ACC112 (cell line): Measurements from ENCODE around the gene NKX2-1.

Experiments used
- H2AFZ ChIP-seq: fragments of 200-600 bp; sonication (generic); one replicate; pipeline ENCODE4 v1.6.0; 2017; ENCODE audit warnings: antibody characterized with exemption, low read length; ENCODE audit not compliant: unreplicated experiment
- H3K27ac ChIP-seq: fragments of 200-600 bp; sonication (generic); 2 replicates; pipeline ENCODE4 v1.5.1; 2014; ENCODE audit warnings: low read depth, mild to moderate bottlenecking, antibody characterized with exemption, low read length, moderate library complexity
- H3K27me3 ChIP-seq: fragments of 200-600 bp; sonication (generic); 2 replicates; pipeline ENCODE4 v1.6.1; 2014; ENCODE audit warnings: mild to moderate bottlenecking, antibody characterized with exemption, low read length, moderate library complexity, mixed read lengths; ENCODE audit not compliant: insufficient read depth
- H3K36me3 ChIP-seq: fragments of 200-600 bp; sonication (generic); 2 replicates; pipeline ENCODE4 v1.6.1; 2016; ENCODE audit warnings: mild to moderate bottlenecking, antibody characterized with exemption, low read length, moderate library complexity, mixed read lengths; ENCODE audit not compliant: insufficient read depth
- H3K4me1 ChIP-seq: fragments of 200-600 bp; sonication (generic); one replicate; pipeline ENCODE4 v1.6.1; 2016; ENCODE audit warnings: low read length, mixed read lengths; ENCODE audit not compliant: insufficient read depth, unreplicated experiment, control insufficient read depth
- H3K4me3 ChIP-seq: fragments of 200-600 bp; sonication (generic); 2 replicates; pipeline ENCODE4 v1.5.1; 2014; ENCODE audit warnings: mild to moderate bottlenecking, low read depth, low read length
- H3K79me2 ChIP-seq: fragments of 200-600 bp; sonication (generic); one replicate; pipeline ENCODE4 v1.6.0; 2016; ENCODE audit warnings: low read length; ENCODE audit not compliant: control insufficient read depth, unreplicated experiment, insufficient read depth

Gene NKX2-1

DNA sequence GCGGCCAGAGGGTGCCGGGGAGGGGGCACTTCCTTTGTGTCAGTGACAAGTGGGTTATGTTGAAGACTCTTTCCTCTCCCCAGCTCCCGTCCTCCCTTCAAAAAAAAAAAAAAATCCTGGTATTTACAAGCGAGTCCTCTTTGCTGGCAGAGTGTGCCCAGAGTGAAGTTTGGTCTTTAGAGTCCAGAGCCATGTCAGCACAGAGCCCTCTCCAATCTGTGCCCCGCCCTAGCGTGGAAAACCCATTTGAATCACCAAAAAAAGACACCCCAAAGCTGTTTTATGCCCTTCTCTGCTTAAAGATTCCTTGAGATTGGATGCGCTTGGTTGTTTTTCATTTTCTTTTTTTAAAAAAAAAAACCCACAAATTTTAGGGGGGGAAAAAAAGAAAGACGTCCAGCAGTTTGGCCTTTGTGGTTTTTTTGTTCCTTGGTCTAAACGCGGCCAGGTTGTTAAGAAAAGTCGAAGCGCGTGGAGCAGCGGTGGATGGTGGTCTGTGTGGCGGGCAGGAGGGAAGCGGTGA, 3.3 kb downstream of the NKX2-1 start:
- Histone ChIP-seq H3K36me3 (no peaks in the 10 kb centered on the region), H2AFZ (no peak overlapping the region), H3K4me3 (no peak overlapping the region), H3K27me3 (peaks cover 100% of the 10 kb centered on the region), H3K79me2 (no peaks in the 10 kb centered on the region), H3K4me1 (peaks cover 4% of the 10 kb centered on the region), H3K27ac (no peak overlapping the region)

DNA sequence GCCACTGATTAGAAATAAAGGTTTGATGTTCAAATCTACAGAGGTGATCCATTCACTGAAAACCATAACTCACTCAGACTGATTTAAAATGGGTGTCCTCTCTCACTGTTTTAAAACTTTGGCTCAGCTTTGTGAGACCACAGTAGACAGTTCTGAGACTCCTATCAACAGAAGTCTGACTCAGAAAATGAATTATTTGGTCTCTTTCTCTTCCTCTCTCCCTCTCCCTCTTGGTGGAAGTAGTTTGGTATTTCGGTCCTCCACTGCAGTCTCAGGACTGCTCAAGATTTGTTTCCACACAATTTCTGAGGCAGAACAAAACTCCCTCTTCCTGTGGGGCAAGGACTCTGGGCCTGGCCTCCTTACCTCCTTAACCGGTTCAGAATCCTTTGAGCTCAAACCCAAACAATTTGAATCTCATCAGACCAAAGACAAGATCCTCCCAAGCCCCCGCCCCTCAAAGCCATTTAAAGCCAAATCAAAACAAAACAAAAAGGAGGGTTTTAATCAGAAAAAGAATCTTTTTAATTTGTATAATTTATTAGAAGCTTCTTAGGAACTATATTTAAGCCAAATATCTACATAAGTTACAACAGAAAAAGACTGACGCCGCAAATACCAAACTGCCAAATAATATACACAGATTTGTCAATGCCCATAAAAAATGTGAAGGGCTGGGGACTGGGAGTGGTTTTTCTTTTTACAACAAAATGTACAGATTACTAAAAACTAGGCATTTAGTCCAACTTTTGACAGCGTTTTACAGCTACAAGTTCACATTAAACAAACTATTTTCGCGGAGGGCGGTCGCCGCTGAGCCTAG, 3.9 kb downstream of the NKX2-1 start:
- H3K36me3 ChIP-seq: no peaks in the 10 kb centered on the region
- peaks cover 4% of the 10 kb centered on the region for H3K4me1 ChIP-seq
- peaks cover 99% of the 10 kb centered on the region for H3K27me3 ChIP-seq
- no peak overlapping the region for H3K4me3 ChIP-seq
- H2AFZ ChIP-seq: no peak overlapping the region
- no peak overlapping the region for H3K27ac ChIP-seq
- H3K79me2 ChIP-seq: no peaks in the 10 kb centered on the region

- Histone ChIP-seq H3K4me1 (peaks cover 4% of the 10 kb centered on the region), H3K79me2 (no peaks in the 10 kb centered on the region), H3K27me3 (peaks cover 99% of the 10 kb centered on the region), H2AFZ (no peak overlapping the region), H3K36me3 (no peaks in the 10 kb centered on the region), H3K4me3 (no peak overlapping the region), H3K27ac (no peak overlapping the region)
Measured at GRCh38 chr14:36515105-36515593, 4.9 kb downstream of the NKX2-1 start.

DNA sequence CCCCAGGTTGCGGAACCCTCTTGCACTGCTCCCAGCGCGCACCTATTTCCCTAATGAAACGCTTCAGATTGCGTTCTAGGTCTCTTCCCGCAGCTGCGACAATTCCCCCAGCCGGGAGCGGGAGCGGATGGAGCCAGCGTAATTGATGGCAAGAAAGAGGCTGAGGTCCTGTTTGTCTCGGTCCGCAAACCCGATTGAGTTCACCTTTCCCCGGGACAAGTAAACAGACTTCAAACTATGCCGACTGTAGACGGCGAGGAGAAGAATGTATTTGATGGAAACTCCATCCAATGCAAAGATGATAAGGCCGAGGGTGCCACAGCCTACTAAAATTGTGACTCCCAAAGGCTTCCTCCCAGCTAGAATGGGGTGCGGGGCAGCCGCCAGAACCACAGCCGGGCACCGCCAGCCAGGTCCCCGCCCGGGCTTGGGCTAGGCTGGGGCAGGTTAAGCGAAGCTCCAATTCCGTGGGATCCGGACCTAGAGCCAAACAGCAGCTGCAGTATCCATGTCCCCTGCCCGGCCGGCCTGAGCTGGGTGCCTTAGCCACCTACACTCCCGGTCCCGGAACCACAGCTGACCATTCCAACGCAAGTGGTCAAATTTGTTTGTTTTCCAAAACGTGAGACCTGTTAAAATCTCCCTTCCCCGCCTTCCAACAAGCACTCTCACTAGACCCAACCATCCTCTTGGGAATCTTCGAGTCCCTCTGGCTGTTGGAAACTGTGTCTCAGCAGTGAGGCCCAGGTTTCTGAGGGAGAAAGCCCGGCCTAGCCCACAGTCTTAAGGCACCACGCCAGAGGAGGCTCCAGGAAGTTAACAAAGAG, 5.5 kb downstream of the NKX2-1 start:
- no peaks in the 10 kb centered on the region for H3K4me1 ChIP-seq
- H3K36me3 ChIP-seq: no peaks in the 10 kb centered on the region
- no peak overlapping the region for H3K27ac ChIP-seq
- no peaks in the 10 kb centered on the region for H3K79me2 ChIP-seq
- H3K4me3 ChIP-seq: no peak overlapping the region
- H3K27me3 ChIP-seq: peaks cover 99% of the 10 kb centered on the region
- no peak overlapping the region for H2AFZ ChIP-seq

DNA sequence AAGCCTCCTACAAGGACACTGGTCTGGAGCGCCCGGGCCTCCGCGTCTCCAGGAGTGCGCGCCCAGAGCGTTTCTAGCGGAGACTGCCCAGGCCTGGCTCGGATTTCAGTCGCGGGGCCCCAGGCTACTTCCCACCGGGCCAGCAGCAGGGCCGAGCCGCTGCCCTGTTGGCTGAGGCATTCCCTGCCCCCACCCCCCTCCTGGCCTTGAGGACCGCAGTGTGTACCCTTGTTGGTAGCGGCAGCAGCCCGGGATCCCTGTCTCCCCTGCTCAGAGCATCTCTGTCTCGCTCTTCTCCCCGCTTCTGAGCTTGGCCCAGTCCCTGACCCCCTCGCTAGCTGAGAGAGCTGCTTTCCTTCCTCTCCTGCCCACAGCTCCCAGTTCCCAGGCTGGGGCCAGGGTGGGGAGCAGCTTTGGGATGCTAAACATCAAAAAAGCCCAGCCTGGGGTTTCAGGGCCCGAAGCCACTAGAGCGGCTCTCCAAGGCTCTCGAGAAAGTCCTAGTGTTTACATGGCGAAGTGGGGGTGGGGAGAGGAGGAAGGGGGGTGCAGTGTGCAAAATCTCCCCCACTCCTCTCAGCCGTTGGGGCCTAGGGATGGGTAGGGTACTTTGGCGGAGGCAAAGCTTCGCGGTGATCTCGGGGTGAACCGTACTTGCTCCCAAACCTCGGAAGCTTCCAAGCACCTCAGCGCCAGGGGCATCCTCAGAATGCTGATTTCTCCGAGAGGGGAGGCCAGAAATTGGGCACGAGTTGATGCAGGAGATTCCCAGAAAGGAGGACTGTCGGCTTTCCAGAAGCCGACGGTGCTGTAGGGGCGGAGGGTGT, 6.4 kb downstream of the NKX2-1 start:
- peaks cover 99% of the 10 kb centered on the region for H3K27me3 ChIP-seq
- no peak overlapping the region for H2AFZ ChIP-seq

GRCh38 chr14:36513012-36513420, 7.0 kb downstream of the NKX2-1 start:
- peaks cover 99% of the 10 kb centered on the region for H3K27me3 ChIP-seq

More for the DNA sequence above, 6.4 kb downstream of the NKX2-1 start:
- Histone ChIP-seq H3K27ac (no peak overlapping the region), H3K4me3 (no peak overlapping the region), H3K79me2 (no peaks in the 10 kb centered on the region), H3K4me1 (no peaks in the 10 kb centered on the region), H3K36me3 (no peaks in the 10 kb centered on the region)

GRCh38 chr14:36512585-36513003, 7.4 kb downstream of the NKX2-1 start:
- no peaks in the 10 kb centered on the region for H3K79me2 ChIP-seq
- H3K36me3 ChIP-seq: no peaks in the 10 kb centered on the region
- no peak overlapping the region for H3K27ac ChIP-seq
- H3K27me3 ChIP-seq: peaks cover 99% of the 10 kb centered on the region
- H2AFZ ChIP-seq: no peak overlapping the region
- no peak overlapping the region for H3K4me3 ChIP-seq
- H3K4me1 ChIP-seq: no peaks in the 10 kb centered on the region

More at GRCh38 chr14:36513012-36513420, 7.0 kb downstream of the NKX2-1 start:
- Histone ChIP-seq H3K27ac (no peak overlapping the region), H3K79me2 (no peaks in the 10 kb centered on the region), H3K36me3 (no peaks in the 10 kb centered on the region), H2AFZ (no peak overlapping the region), H3K4me1 (no peaks in the 10 kb centered on the region), H3K4me3 (no peak overlapping the region)

DNA sequence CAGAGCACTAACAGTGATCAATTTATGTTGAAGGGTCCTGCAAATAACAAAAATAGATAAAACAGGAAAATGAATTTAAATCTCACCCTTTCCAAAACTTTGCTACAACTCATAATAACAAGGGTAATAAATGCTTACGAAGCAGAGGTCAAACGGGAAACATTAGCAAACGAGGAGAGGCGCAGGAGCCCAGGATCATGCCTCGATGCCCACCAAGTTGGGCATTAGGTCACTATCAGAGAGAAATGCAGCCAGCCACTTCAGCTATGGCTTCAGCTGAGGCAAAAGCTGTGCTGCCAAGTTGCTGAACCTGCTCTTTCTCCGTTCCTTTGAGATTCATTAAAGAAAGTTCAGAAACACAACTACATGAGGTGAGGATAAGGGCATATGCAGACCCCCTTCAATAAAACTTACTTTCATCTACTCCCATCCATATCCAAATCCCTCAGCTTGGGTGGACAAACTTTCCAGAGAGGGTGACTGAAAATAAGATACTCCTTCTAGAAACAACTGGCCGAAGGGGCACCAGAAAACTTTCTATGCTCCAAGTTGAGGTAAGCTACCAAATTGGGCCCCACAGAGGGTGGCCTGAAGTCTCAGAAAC, 7.9 kb downstream of the NKX2-1 start:
- H3K27ac ChIP-seq: no peak overlapping the region
- no peaks in the 10 kb centered on the region for H3K36me3 ChIP-seq
- peaks cover 99% of the 10 kb centered on the region for H3K27me3 ChIP-seq
- H3K4me1 ChIP-seq: no peaks in the 10 kb centered on the region
- no peaks in the 10 kb centered on the region for H3K79me2 ChIP-seq
- no peak overlapping the region for H2AFZ ChIP-seq
- no peak overlapping the region for H3K4me3 ChIP-seq

- Histone ChIP-seq H3K4me1 (no peaks in the 10 kb centered on the region), H2AFZ (no peak overlapping the region), H3K79me2 (no peaks in the 10 kb centered on the region), H3K27me3 (peaks cover 99% of the 10 kb centered on the region), H3K27ac (no peak overlapping the region), H3K36me3 (no peaks in the 10 kb centered on the region), H3K4me3 (no peak overlapping the region)
Measured at GRCh38 chr14:36510874-36511273, 9.2 kb downstream of the NKX2-1 start.
